GM12878 (cell line): ENCODE measurements around the gene RTL9.

Experiments
- ZBED1 ChIP-seq: IDR thresholded peaks from 2 replicates; pipeline ENCODE4 v1.6.1; 2016; ENCODE audit warnings: borderline replicate concordance
- TF ChIP-seq, protein P1 (sequence below), 3 experiments: IDR thresholded peaks in 2 of 3; conservative IDR thresholded peaks in 1 of 3; 2 replicates each; pipeline ENCODE4 v1.5.1; 2011; ENCODE audit warnings: low read depth in 3 of 3, low read length in 3 of 3, mild to moderate bottlenecking in 3 of 3, control low read depth in 2 of 3, moderate library complexity in 2 of 3, inconsistent platforms in 1 of 3, mixed read lengths in 1 of 3; ENCODE audit not compliant: control insufficient read depth in 2 of 3, insufficient read depth in 1 of 3; ENCODE audit errors: extremely low read depth in 1 of 3
- TF ChIP-seq, protein P2 (sequence below): IDR thresholded peaks from 2 replicates; pipeline ENCODE4 v1.6.1; 2011; ENCODE audit warnings: low read depth, mild to moderate bottlenecking, low read length, moderate library complexity, borderline replicate concordance; ENCODE audit errors: extremely low read depth

DNA sequence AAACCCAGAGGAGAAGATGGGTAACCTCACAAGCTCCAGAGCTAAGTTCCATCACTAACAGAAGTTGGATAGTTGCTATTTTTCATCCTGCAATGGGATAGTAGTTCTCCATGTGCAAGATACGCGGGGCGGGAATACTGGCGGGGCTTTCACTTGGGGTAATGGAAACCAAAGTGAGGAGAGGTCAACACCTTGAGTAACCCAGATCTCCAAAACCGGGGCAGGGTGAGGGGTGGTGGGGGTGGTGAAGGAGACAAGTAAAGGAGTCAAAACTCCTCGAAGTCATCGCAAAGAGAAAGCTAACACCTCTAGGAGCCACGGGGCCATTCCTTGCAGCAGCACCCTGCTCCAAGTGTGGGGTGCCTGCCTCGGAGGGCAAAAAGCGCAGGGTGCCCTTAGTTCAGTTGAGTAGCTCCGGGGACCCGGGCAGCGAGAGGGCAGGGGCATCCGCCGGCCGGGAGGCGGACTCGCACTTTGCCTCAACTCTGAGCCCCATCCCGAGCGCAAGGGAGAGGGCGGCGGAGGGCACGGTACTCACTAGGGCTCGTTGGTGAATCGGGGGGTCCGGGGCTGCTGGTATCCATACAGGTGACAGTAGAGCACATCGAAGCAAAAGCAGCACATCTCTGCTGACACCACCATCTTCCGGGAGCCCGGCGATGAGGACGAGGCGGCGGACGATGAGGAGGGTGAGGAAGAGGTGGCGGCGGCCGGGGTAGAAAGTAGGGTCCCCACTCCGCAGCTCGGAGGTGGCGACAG lies 41.4 kb upstream of the RTL9 start:
- no peak for TF ChIP-seq ZBED1
- TF ChIP-seq, protein P1, sequence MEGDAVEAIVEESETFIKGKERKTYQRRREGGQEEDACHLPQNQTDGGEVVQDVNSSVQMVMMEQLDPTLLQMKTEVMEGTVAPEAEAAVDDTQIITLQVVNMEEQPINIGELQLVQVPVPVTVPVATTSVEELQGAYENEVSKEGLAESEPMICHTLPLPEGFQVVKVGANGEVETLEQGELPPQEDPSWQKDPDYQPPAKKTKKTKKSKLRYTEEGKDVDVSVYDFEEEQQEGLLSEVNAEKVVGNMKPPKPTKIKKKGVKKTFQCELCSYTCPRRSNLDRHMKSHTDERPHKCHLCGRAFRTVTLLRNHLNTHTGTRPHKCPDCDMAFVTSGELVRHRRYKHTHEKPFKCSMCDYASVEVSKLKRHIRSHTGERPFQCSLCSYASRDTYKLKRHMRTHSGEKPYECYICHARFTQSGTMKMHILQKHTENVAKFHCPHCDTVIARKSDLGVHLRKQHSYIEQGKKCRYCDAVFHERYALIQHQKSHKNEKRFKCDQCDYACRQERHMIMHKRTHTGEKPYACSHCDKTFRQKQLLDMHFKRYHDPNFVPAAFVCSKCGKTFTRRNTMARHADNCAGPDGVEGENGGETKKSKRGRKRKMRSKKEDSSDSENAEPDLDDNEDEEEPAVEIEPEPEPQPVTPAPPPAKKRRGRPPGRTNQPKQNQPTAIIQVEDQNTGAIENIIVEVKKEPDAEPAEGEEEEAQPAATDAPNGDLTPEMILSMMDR (IDR thresholded peaks at IDR 0.05 in 2 of 3, conservative IDR thresholded peaks at IDR 0.05 in 1 of 3; ENCODE audit: control insufficient read depth in 2 of 3, extremely low read depth in 1 of 3, insufficient read depth in 1 of 3, low read depth in 3 of 3, low read length in 3 of 3) = no peak
- TF ChIP-seq, protein P2, sequence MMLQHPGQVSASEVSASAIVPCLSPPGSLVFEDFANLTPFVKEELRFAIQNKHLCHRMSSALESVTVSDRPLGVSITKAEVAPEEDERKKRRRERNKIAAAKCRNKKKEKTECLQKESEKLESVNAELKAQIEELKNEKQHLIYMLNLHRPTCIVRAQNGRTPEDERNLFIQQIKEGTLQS = no peak
